Measurements from ENCODE around the gene BTG1.

GRCh38 chr12:92140896-92141536 lies 4.6 kb downstream of the BTG1 start:
- no peak; the same call in 1 of the 2 replicates for TF ChIP-seq POLR2A (IDR thresholded peaks at IDR 0.05; ENCODE audit: low read depth, low read length)
- no peak for TF ChIP-seq POLR2AphosphoS5 (IDR thresholded peaks at IDR 0.05; ENCODE audit: low read depth, low read length)
- TF ChIP-seq TAF1 (IDR thresholded peaks at IDR 0.05; ENCODE audit: borderline replicate concordance, low read depth, low read length): no peak
